ENCODE data around the gene PCDHGB6.

Gene PCDHGB6

DNA sequence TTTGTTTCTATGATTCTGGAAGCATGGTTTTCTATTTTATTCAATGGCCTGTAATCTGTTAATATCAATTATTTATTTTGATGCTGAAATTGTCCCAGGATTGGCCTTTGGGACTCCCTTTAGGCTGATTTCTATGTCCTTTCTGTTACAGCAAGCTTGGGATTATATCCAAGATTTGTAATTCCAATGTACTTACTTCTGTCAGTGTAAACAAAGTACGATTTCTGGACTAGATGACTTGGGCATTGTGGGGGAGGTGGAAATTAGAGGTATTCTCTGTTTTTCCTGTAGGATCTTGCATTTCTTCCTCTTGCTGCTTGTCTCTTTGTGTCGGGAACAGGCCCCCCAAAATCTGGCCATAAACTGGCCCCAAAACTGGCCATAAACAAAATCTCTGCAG, 26.2 kb downstream of the PCDHGB6 start:
- Histone ChIP-seq H3K9me3 (ENCODE audit: low read depth, low read length) (no peaks in the 10 kb centered on the region), H3K36me3 (ENCODE audit: insufficient read depth, low read length) (peaks cover 7% of the 10 kb centered on the region; the same call in 1 of the 2 replicates), H3K27ac (no peak overlapping the region), H3K4me3 (no peak overlapping the region), H3K9ac (ENCODE audit: insufficient read length) (no peak overlapping the region)
- TF ChIP-seq FOXP2 (optimal IDR thresholded peaks at IDR 0.05; ENCODE audit: control extremely low read depth, extremely low read length, insufficient read depth), result no peak
- DNase-seq (ENCODE audit: low read depth, low spot score), result no peak

DNA sequence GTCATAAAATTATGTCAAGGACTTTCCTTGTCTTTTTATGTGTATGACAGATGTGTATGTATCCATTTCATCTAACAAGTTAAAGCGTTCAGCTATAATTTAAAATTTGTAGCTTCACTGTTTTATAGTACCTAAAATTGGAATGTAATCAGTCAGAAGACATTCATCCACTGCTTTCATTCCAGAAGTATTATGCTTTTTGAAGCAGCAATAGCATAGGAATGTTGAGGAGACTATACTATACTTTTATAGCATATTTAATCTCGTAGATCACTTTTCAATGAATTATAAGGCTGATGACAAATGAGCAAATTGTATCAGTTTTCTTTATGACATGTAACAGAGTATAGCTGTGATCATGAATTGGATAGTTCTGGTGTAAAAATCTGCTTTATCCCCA, 29.4 kb downstream of the PCDHGB6 start:
- H3K27ac ChIP-seq, result no peak overlapping the region
- no peaks in the 10 kb centered on the region for H3K9me3 ChIP-seq (ENCODE audit: low read depth, low read length)
- no peak for DNase-seq (ENCODE audit: low read depth, low spot score)
- no peak overlapping the region for H3K4me3 ChIP-seq
- TF ChIP-seq POLR2AphosphoS5 (IDR thresholded peaks at IDR 0.05; ENCODE audit: borderline replicate concordance, low read depth, low read length) (no peak), FOXP2 (optimal IDR thresholded peaks at IDR 0.05; ENCODE audit: control extremely low read depth, extremely low read length, insufficient read depth) (no peak), EZH2 (IDR thresholded peaks at IDR 0.05) (no peak)
- H3K36me3 ChIP-seq (ENCODE audit: insufficient read depth, low read length), result no peaks in the 10 kb centered on the region
- no peak overlapping the region for H3K9ac ChIP-seq (ENCODE audit: insufficient read length)

DNA sequence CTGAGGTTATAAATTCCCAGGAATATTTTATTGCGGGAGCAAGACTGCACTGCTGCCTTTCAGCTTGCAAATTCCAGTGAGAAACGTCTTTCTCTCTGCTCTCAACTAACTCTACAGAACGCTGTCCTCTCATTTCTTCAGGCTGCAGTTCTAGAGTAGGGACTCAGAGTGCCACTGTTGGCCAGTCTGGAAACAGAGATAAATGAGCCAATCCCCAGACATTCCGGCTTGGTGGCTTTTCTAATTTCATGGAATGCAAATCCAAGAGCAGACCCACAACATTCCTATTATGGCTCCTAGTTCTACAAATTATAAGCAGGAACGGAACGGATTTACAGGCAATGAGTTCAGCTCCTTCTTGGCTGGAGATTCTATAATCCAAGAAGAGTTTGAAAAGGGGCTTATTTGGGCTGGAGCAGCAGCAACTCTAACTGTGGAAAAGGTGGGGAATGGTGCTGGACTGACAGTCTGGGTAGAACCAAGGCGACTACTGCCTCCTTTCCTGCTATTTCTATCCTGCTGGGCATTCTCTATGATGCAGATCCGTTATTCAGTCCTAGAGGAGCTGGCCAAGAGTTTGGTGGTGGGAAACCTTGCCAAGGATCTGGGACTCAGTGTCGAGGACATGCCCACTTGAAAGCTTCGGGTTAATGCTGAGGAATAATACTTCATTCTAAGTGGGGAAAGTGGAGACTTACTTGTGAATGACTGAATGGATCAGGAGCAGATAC, 31.8 kb downstream of the PCDHGB6 start:
- DNase-seq (ENCODE audit: low read depth, low spot score), result no peak
- H3K9me3 ChIP-seq (ENCODE audit: low read depth, low read length), result no peaks in the 10 kb centered on the region
- no peaks in the 10 kb centered on the region for H3K36me3 ChIP-seq (ENCODE audit: insufficient read depth, low read length)
- H3K9ac ChIP-seq (ENCODE audit: insufficient read length), result no peak overlapping the region
- no peak overlapping the region for H3K4me3 ChIP-seq
- TF ChIP-seq POLR2AphosphoS5 (IDR thresholded peaks at IDR 0.05; ENCODE audit: borderline replicate concordance, low read depth, low read length), result no peak
- no peak for TF ChIP-seq FOXP2 (optimal IDR thresholded peaks at IDR 0.05; ENCODE audit: control extremely low read depth, extremely low read length, insufficient read depth)
- no peak for TF ChIP-seq EZH2 (IDR thresholded peaks at IDR 0.05)
- no peak overlapping the region for H3K27ac ChIP-seq

DNA sequence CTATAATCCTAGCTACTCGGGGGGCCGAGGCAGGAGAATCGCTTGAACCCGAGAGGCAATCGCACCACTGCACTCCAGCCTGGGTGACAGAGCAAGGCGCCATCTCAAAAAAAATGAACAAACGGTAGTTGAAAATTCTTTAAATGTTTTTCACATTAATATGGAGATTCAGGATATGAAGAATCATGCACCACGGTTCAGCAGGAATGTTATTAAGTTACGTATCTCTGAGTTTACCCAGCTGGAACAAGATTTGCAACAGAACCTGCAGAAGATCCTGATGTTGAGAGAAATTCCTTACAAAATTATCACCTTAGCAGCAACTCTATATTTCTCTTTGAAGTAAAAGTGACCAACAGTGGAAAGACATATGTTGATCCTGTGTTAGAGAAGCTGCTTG, 32.5 kb downstream of the PCDHGB6 start:
- Histone ChIP-seq H3K36me3 (ENCODE audit: insufficient read depth, low read length) (no peaks in the 10 kb centered on the region), H3K9me3 (ENCODE audit: low read depth, low read length) (no peaks in the 10 kb centered on the region), H3K9ac (ENCODE audit: insufficient read length) (no peak overlapping the region), H3K27ac (no peak overlapping the region), H3K4me3 (no peak overlapping the region)
- DNase-seq (ENCODE audit: low read depth, low spot score), result no peak
- no peak for TF ChIP-seq EZH2 (IDR thresholded peaks at IDR 0.05)
- no peak for TF ChIP-seq POLR2AphosphoS5 (IDR thresholded peaks at IDR 0.05; ENCODE audit: borderline replicate concordance, low read depth, low read length)
- no peak for TF ChIP-seq FOXP2 (optimal IDR thresholded peaks at IDR 0.05; ENCODE audit: control extremely low read depth, extremely low read length, insufficient read depth)

DNA sequence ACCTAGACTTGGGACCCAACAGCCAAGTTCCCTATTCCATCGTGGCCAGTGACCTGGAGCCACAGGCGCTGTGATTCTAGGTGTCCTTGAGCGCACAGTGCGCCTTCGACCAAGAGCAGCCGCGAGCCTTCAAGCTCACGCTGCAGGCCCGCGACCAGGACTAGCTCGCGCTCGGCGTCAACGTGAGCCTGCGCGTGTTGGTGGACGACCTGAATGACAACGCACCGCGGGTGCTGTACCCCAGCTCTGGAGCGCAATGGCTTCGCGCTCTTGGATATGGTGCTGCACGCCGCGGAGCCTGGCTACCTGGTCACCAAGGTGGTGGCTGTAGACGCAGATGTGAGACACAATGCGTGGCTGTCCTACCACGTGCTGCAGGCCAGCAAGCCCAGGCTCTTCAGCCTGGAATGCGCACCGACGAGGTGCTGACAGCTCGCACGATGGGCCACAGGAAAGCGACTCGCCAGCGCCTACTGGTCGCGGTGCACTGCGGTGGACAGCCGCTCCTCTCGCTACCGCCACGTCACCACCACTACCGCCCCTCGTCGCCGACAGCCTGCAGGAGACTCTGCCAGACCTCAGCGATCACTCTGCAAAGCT, 33.9 kb downstream of the PCDHGB6 start:
- no peak overlapping the region for H3K4me3 ChIP-seq
- no peak overlapping the region for H3K9ac ChIP-seq (ENCODE audit: insufficient read length)
- no peaks in the 10 kb centered on the region for H3K9me3 ChIP-seq (ENCODE audit: low read depth, low read length)
- no peak for DNase-seq (ENCODE audit: low read depth, low spot score)
- TF ChIP-seq EZH2 (IDR thresholded peaks at IDR 0.05) (no peak), POLR2AphosphoS5 (IDR thresholded peaks at IDR 0.05; ENCODE audit: borderline replicate concordance, low read depth, low read length) (no peak), FOXP2 (optimal IDR thresholded peaks at IDR 0.05; ENCODE audit: control extremely low read depth, extremely low read length, insufficient read depth) (no peak)
- no peaks in the 10 kb centered on the region for H3K36me3 ChIP-seq (ENCODE audit: insufficient read depth, low read length)
- no peak overlapping the region for H3K27ac ChIP-seq
